DND-41 (cell line): Measurements from ENCODE around the gene CYP39A1.

Experiments
- ATAC-seq: fragments of 200-7000 bp; cut with Tn5 transposase; 3 replicates; pipeline ENCODE4 v1.9.1; 2021; ENCODE audit warnings: low read depth; ENCODE audit not compliant: insufficient read depth
- DNase-seq: peaks from one replicate; pipeline ENCODE4 v3.0.0-alpha.2; 2020
- H2AFZ ChIP-seq: 2 replicates; pipeline ENCODE4 v1.6.0; 2012; ENCODE audit warnings: low read depth, low read length
- H3K27ac ChIP-seq: 2 replicates; pipeline ENCODE4 v1.5.1; 2012; ENCODE audit warnings: low read length, inconsistent platforms
- H3K27me3 ChIP-seq: fragments of 200-600 bp; sonication (generic); 2 replicates; pipeline ENCODE4 v1.6.0; 2012; ENCODE audit warnings: low read length, mild to moderate bottlenecking, inconsistent platforms; ENCODE audit not compliant: insufficient read depth, poor library complexity
- H3K36me3 ChIP-seq: 2 replicates; pipeline ENCODE4 v1.5.1; 2012; ENCODE audit warnings: low read length, inconsistent platforms; ENCODE audit not compliant: insufficient read depth
- H3K4me1 ChIP-seq: 2 replicates; pipeline ENCODE4 v1.5.1; 2012; ENCODE audit warnings: mild to moderate bottlenecking, low read length; ENCODE audit not compliant: insufficient read depth
- H3K4me2 ChIP-seq: 2 replicates; pipeline ENCODE4 v1.6.0; 2012; ENCODE audit warnings: mild to moderate bottlenecking, moderate library complexity, low read length, inconsistent platforms; ENCODE audit not compliant: insufficient read depth
- H3K4me3 ChIP-seq, 2 experiments: fragments of 200-600 bp in 1 of 2; shearing (Covaris generic) in 1 of 2; 2 replicates each; pipeline ENCODE4 v1.5.1; 2012 to 2016; ENCODE audit warnings: inconsistent platforms in 2 of 2, low read length in 2 of 2, mild to moderate bottlenecking in 2 of 2, low read depth in 1 of 2, moderate library complexity in 1 of 2
- H3K79me2 ChIP-seq: 2 replicates; pipeline ENCODE4 v1.6.0; 2012; ENCODE audit warnings: low read length, inconsistent platforms; ENCODE audit not compliant: insufficient read depth
- H3K9ac ChIP-seq: 2 replicates; pipeline ENCODE4 v1.6.0; 2012; ENCODE audit warnings: low read depth, mild to moderate bottlenecking, inconsistent platforms, low read length, moderate library complexity
- H3K9me3 ChIP-seq: 2 replicates; pipeline ENCODE4 v1.5.1; 2012; ENCODE audit warnings: low read length, moderate library complexity, mild to moderate bottlenecking, inconsistent platforms; ENCODE audit not compliant: insufficient read depth, severe bottlenecking
- H4K20me1 ChIP-seq: 2 replicates; pipeline ENCODE4 v1.6.0; 2012; ENCODE audit warnings: low read length; ENCODE audit not compliant: insufficient read depth
- EZH2 ChIP-seq: IDR thresholded peaks from 3 replicates; pipeline ENCODE4 v1.6.1; 2012; ENCODE audit warnings: borderline replicate concordance, low read depth, mild to moderate bottlenecking, moderate library complexity, low read length, inconsistent platforms; ENCODE audit not compliant: severe bottlenecking
- TF ChIP-seq, protein P1 (sequence below): IDR thresholded peaks from 2 replicates; pipeline ENCODE4 v1.5.1; 2012; ENCODE audit warnings: borderline replicate concordance, low read length, moderate library complexity, mild to moderate bottlenecking; ENCODE audit not compliant: poor library complexity, severe bottlenecking; ENCODE audit errors: extremely low read depth

CYP39A1 gene

DNA sequence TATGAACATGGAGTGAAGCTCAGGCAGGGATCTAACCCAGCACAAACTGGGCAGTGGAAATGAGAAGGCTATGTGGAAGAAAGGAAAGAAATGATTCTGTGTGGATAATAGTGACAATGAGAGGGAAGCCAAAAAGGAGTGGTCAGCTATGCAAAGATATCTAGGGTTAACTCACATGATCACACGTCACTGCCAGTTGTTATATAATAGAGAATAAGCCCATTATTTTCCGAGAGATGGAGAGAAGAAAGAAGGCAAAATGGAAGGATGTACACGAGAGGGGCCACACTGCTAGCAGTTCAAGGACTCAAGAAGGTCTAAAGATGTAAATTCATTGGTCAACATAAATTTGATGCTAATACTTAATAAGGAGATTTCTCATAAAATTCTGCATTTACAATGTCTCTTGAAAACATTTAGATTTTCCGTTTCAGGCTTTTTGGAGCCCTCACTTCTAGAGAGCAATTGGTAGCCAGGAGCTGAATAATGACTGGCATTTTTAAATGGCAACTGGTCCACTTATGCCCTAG is 142.6 kb downstream of the CYP39A1 start:
- peaks cover 6% of the 10 kb centered on the region for H3K27me3 ChIP-seq
- H3K4me1 ChIP-seq: no peaks in the 10 kb centered on the region
- no peak overlapping the region for H3K27ac ChIP-seq
- no peaks in the 10 kb centered on the region for H3K79me2 ChIP-seq
- no peaks in the 10 kb centered on the region for H4K20me1 ChIP-seq
- ATAC-seq: no peak
- DNase-seq: no peak
- no peak overlapping the region for H3K4me3 ChIP-seq
- no peaks in the 10 kb centered on the region for H3K36me3 ChIP-seq
- no peaks in the 10 kb centered on the region for H3K9me3 ChIP-seq
- no peak overlapping the region for H2AFZ ChIP-seq
- TF ChIP-seq, protein P1, sequence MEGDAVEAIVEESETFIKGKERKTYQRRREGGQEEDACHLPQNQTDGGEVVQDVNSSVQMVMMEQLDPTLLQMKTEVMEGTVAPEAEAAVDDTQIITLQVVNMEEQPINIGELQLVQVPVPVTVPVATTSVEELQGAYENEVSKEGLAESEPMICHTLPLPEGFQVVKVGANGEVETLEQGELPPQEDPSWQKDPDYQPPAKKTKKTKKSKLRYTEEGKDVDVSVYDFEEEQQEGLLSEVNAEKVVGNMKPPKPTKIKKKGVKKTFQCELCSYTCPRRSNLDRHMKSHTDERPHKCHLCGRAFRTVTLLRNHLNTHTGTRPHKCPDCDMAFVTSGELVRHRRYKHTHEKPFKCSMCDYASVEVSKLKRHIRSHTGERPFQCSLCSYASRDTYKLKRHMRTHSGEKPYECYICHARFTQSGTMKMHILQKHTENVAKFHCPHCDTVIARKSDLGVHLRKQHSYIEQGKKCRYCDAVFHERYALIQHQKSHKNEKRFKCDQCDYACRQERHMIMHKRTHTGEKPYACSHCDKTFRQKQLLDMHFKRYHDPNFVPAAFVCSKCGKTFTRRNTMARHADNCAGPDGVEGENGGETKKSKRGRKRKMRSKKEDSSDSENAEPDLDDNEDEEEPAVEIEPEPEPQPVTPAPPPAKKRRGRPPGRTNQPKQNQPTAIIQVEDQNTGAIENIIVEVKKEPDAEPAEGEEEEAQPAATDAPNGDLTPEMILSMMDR: no peak
- no peak for TF ChIP-seq EZH2
- no peak overlapping the region for H3K4me2 ChIP-seq
- H3K9ac ChIP-seq: no peak overlapping the region

DNA sequence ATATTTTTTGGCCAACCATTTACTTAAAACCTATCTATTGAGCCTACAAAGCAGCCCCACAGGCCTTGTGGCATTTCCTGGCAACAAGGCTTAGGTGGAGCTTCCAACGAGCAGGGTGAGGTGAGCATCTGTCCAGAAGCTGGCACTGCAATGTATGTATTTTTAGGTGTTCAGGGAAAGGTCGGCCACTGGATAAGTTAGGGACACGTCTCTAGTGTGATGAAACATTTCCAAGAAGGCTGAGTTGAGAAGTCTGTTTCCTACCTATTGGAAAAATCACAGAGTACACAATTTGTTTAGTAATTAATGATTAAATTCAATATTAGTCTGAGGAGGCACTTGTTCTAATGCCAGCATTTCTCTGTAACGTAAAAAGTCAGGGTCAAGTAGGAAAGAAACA is 143.6 kb downstream of the CYP39A1 start:
- Histone ChIP-seq H3K4me3 (no peak overlapping the region), H3K9ac (no peak overlapping the region), H3K9me3 (no peaks in the 10 kb centered on the region), H3K27ac (no peak overlapping the region), H3K4me1 (no peaks in the 10 kb centered on the region), H3K4me2 (no peak overlapping the region), H2AFZ (no peak overlapping the region), H3K79me2 (no peaks in the 10 kb centered on the region), H4K20me1 (no peaks in the 10 kb centered on the region), H3K36me3 (no peaks in the 10 kb centered on the region), H3K27me3 (peaks cover 6% of the 10 kb centered on the region)
- no peak for TF ChIP-seq EZH2
- TF ChIP-seq, protein P1: no peak
- DNase-seq: no peak
- no peak for ATAC-seq

DNA sequence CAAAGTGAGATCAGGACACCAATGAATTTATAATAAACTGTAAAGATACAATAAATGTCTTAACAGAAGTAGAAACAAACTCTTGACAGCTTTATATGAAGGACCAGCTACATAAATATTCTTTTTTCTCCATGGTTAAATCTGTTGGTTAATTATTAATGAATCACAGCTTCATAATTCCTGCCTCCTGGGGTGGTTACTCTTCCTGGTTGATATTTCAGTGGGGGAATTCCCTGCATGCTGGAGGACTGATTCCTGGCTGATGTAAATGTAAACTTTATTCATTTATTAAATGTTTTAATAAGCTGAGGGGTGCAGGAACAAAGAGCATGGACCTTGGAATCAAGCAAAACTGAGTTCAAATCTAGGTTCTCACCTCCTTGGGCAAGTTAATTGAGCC is 145.2 kb downstream of the CYP39A1 start:
- Histone ChIP-seq H3K27ac (no peak overlapping the region), H3K4me1 (no peaks in the 10 kb centered on the region), H3K4me3 (no peak overlapping the region), H3K79me2 (no peaks in the 10 kb centered on the region), H3K9me3 (no peaks in the 10 kb centered on the region), H3K36me3 (no peaks in the 10 kb centered on the region), H3K4me2 (no peak overlapping the region), H3K27me3 (peaks cover 6% of the 10 kb centered on the region), H4K20me1 (no peaks in the 10 kb centered on the region), H3K9ac (no peak overlapping the region), H2AFZ (no peak overlapping the region)
- DNase-seq: no peak
- TF ChIP-seq, protein P1: no peak
- no peak for TF ChIP-seq EZH2
- ATAC-seq: no peak
